Measurements from ENCODE around the gene NAALADL2. TPM values are rescaled to one million over a fixed set of nuclear protein-coding genes. Genes with fewer than 3 reads are reported as not detected.
"Not testable (repeated sequence)": the region's sequence is repeated elsewhere in the genome, so short reads cannot be mapped to it uniquely, and the experiment has no call there.

Gene NAALADL2
- total and polyA plus RNA-seq, 7 donors = 0.56 to 3.3 (median 1.6) TPM

DNA sequence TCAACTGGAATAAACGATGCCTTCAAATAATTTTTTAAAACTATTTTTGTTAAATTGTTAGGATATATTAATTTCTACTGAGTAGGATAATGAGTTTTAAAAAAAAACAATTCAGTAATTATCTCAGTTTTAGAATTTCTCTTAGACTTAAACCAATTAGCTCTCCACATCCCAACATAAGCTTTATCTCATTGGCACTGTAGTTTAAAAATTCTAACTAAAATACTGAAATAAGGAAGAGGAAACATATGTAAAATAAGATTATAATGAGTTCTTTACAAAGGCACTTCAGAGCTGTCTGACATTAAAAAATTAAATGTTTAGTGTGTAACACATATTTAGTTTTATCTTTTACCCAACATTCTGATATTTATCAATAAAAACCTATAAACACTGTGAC lies 558.3 kb downstream of the NAALADL2 start:
- no peaks in the 10 kb centered on the region for H3K27me3 ChIP-seq (ENCODE audit: insufficient read depth in 3 of 3, low read length in 2 of 3)
- no peaks in the 10 kb centered on the region for H3K4me1 ChIP-seq
- no peaks in the 10 kb centered on the region for H3K36me3 ChIP-seq (ENCODE audit: insufficient read depth in 1 of 2, low read depth in 1 of 2)
- intact Hi-C loops (cut with DNase I) = no loop called here
- no peaks in the 10 kb centered on the region for H3K9me3 ChIP-seq
- no peak for ATAC-seq
- TF ChIP-seq, protein P1, sequence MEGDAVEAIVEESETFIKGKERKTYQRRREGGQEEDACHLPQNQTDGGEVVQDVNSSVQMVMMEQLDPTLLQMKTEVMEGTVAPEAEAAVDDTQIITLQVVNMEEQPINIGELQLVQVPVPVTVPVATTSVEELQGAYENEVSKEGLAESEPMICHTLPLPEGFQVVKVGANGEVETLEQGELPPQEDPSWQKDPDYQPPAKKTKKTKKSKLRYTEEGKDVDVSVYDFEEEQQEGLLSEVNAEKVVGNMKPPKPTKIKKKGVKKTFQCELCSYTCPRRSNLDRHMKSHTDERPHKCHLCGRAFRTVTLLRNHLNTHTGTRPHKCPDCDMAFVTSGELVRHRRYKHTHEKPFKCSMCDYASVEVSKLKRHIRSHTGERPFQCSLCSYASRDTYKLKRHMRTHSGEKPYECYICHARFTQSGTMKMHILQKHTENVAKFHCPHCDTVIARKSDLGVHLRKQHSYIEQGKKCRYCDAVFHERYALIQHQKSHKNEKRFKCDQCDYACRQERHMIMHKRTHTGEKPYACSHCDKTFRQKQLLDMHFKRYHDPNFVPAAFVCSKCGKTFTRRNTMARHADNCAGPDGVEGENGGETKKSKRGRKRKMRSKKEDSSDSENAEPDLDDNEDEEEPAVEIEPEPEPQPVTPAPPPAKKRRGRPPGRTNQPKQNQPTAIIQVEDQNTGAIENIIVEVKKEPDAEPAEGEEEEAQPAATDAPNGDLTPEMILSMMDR (IDR thresholded peaks at IDR 0.05) = no peak
- H3K4me3 ChIP-seq = no peak overlapping the region
- H3K27ac ChIP-seq = no peak overlapping the region
- WGBS, 3 donors = 86 to 94% (median 90%) methylated on average over 1 of the region's 1 CpG
- DNase-seq = no peak

DNA sequence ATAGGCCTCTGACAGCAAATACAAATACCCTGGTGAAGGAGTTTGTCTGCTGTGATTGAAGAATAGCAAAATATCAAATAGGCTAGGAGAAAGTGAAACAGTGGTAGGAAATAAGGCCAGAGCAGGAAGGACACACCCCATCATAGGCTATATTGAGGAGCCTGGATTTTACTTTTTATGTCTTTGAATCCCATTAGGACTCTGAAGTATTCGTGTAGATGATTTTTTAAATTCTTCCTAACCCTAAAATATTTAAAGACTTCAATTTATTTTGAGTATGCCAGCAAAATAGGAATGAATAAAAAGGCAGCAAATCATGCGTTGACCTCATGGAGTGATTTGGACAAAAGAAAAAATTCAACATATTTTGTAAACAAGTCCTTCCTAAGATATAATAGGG lies 562.8 kb downstream of the NAALADL2 start:
- Histone ChIP-seq H3K36me3 (ENCODE audit: insufficient read depth in 1 of 2, low read depth in 1 of 2) (no peaks in the 10 kb centered on the region), H3K9me3 (no peaks in the 10 kb centered on the region), H3K4me1 (no peaks in the 10 kb centered on the region), H3K4me3 (no peak overlapping the region), H3K27ac (no peak overlapping the region), H3K27me3 (ENCODE audit: insufficient read depth in 3 of 3, low read length in 2 of 3) (no peaks in the 10 kb centered on the region)
- DNase-seq (no peak), ATAC-seq (no peak)
- WGBS, 3 donors = 53 to 60% (median 58%) methylated on average over 2 of the region's 2 CpGs
- intact Hi-C loops (cut with DNase I) = no loop called here
- TF ChIP-seq, protein P1 (IDR thresholded peaks at IDR 0.05) = no peak

DNA sequence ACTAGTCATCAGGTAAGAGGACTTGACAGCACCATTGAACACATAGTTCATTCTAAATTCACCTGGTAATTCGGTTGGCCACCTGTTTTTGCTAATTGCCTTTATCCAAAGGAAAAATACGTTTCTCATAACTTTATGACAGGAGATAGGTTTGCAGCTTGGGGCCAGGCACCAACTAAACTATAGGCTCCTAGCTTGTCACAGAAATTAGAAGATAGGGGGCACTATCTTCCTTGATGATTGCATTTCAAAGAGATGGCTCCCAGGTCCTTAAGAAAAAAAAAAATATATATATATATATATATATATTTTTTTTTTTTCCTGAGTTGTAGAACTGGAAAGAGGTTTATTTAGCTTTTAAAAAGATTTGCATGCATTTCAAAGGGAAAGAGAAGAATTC lies 563.6 kb downstream of the NAALADL2 start:
- Histone ChIP-seq H3K4me3 (no peak overlapping the region), H3K4me1 (no peaks in the 10 kb centered on the region), H3K36me3 (ENCODE audit: insufficient read depth in 1 of 2, low read depth in 1 of 2) (no peaks in the 10 kb centered on the region), H3K9me3 (no peaks in the 10 kb centered on the region), H3K27me3 (ENCODE audit: insufficient read depth in 3 of 3, low read length in 2 of 3) (no peaks in the 10 kb centered on the region), H3K27ac (no peak overlapping the region)
- TF ChIP-seq, protein P1 (IDR thresholded peaks at IDR 0.05) = no peak
- DNase-seq (no peak), ATAC-seq (no peak)
- intact Hi-C loops (cut with DNase I) = no loop called here
- WGBS, 3 donors = 84 to 92% (median 86%) methylated on average over 2 of the region's 2 CpGs

DNA sequence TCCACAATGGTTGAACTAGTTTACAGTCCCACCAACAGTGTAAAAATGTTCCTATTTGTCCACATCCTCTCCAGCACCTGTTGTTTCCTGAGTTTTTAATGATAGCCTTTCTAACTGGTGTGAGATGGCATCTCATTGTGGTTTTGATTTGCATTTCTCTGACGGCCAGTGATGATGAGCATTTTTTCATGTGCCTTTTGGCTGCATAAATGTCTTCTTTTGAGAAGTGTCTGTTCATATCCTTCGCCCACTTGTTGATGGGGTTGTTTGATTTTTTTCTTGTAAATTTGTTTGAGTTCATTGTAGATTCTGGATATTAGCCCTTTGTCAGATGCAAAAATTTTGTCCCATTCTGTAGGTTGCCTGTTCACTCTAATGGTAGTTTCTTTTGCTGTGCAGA lies 564.7 kb downstream of the NAALADL2 start:
- H3K4me1 ChIP-seq; DNase-seq; H3K36me3 ChIP-seq (ENCODE audit: insufficient read depth in 1 of 2, low read depth in 1 of 2); H3K4me3 ChIP-seq; intact Hi-C loops (cut with DNase I); ATAC-seq; H3K9me3 ChIP-seq; H3K27me3 ChIP-seq (ENCODE audit: insufficient read depth in 3 of 3, low read length in 2 of 3); H3K27ac ChIP-seq: not testable (repeated sequence)
- WGBS, 3 donors = 76 to 81% (median 77%) methylated on average over 2 of the region's 2 CpGs

DNA sequence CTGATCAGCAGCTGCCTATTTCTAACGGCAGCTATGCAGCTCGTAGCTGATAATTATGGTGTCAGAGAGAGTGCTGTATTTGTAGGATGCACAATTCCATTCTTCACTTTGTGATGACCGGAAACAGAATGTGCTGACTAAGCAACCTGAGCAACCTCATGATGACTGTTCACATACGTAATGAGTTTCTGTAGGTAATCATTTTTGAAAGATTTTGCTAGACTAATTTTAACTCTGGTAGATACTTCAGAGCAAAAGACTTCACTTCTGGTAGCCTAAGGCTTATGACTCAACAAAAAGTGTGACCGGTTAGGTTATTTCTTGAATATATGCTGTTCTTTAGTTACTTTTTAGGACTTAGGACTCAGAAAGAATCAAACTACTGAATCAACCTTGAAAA lies 567.7 kb downstream of the NAALADL2 start:
- Histone ChIP-seq H3K4me3 (no peak overlapping the region), H3K27ac (no peak overlapping the region), H3K9me3 (no peaks in the 10 kb centered on the region), H3K27me3 (ENCODE audit: insufficient read depth in 3 of 3, low read length in 2 of 3) (no peaks in the 10 kb centered on the region), H3K36me3 (ENCODE audit: insufficient read depth in 1 of 2, low read depth in 1 of 2) (no peaks in the 10 kb centered on the region), H3K4me1 (no peaks in the 10 kb centered on the region)
- intact Hi-C loops (cut with DNase I) = no loop called here
- DNase-seq (no peak), ATAC-seq (no peak)
- TF ChIP-seq, protein P1 (IDR thresholded peaks at IDR 0.05) = no peak
- 88 to 92% (median 91%) methylated on average over 5 of the region's 5 CpGs for WGBS, 3 donors

All from psoas muscle (tissue), 8 donors.